H1 (cell line): ENCODE data around the gene MYO16. TPM values are rescaled to one million over a fixed set of nuclear protein-coding genes. Genes with fewer than 3 reads are reported as not detected.

ENCODE experiments used
- PHF8 ChIP-seq: fragments of 200-600 bp; sonication (generic); conservative IDR thresholded peaks from 2 replicates; pipeline ENCODE4 v1.7.1; 2012; ENCODE audit warnings: low read depth, mild to moderate bottlenecking, inconsistent platforms, low read length, moderate library complexity
- SAP30 ChIP-seq: fragments of 300-600 bp; sonication (generic); IDR thresholded peaks from 2 replicates; pipeline ENCODE4 v1.7.1; 2012; ENCODE audit warnings: low read length, moderate library complexity, mild to moderate bottlenecking, inconsistent platforms; ENCODE audit not compliant: insufficient read depth, insufficient replicate concordance
- polyA plus RNA-seq, 7 experiments: library from polyadenylated mRNA; depleted of rRNA in 3 of 7; stranded (reverse) in 5 of 7; unstranded in 2 of 7; fragments of >200 nt in 5 of 7; fragments of 200-250 nt in 2 of 7; gene quantifications; 1 replicate in 5 of 7; 2 replicates in 1 of 7; 4 replicates in 1 of 7; pipeline versions ENCODE4 v1.2.1 to v1.2.3, GENCODE V29; 2011 to 2013; ENCODE audit warnings: missing spikeins in 2 of 7, mixed read lengths in 2 of 7
- total RNA-seq: library from RNA; stranded (reverse); fragmentation: NEBNext Ultra II Directional; extraction: Animal tissue kit (Norgen Biotek cat#: 25700); gene quantifications from 2 replicates; pipeline ENCODE4 v1.2.1, GENCODE V29; 2021

Gene MYO16
- total and polyA plus RNA-seq, 2 of the 8 experiments (the other 6 are each of a cell fraction or from before 2014, with no cell fraction given) = 0.02 to 0.22 TPM

GRCh38 chr13:108594153-108594552 lies 35.3 kb upstream of the MYO16 start (continued):
- TF ChIP-seq SAP30 (no peak), PHF8 (no peak)
- TF ChIP-seq, all 59 proteins: peak for 0
